Thoracic aorta (tissue), 2 donors: ENCODE data around the gene SYCP3. TPM values are rescaled to one million over a fixed set of nuclear protein-coding genes. Genes with fewer than 3 reads are reported as not detected.
"Not testable (repeated sequence)": the region's sequence is repeated elsewhere in the genome, so short reads cannot be mapped to it uniquely, and the experiment has no call there.

Source experiments
- ATAC-seq: fragments of 150-250 bp; one replicate; pipeline ENCODE4 v1.8.0; 2017; ENCODE audit warnings: low read depth; ENCODE audit not compliant: insufficient number of reproducible peaks, low FRiP score
- DNase-seq: peaks from one replicate; pipeline ENCODE4 v3.0.0-alpha.2; 2020; ENCODE audit warnings: low spot score
- H3K27ac ChIP-seq, 2 donors: fragments of 200-600 bp; sonication (generic); 1 replicate in 1 of 2; 2 replicates in 1 of 2; pipeline ENCODE4 v1.5.1; 2016; ENCODE audit warnings: mild to moderate bottlenecking in 2 of 2, moderate library complexity in 2 of 2
- H3K27me3 ChIP-seq: fragments of 200-600 bp; sonication (generic); replicated peaks from 2 replicates; pipeline ENCODE4 v1.6.0; 2016; ENCODE audit warnings: mild to moderate bottlenecking; ENCODE audit not compliant: insufficient read depth
- H3K36me3 ChIP-seq: fragments of 200-600 bp; sonication (generic); one replicate; pipeline ENCODE4 v1.5.1; 2016
- H3K4me1 ChIP-seq, 2 donors: fragments of 200-600 bp; sonication (generic); 1 replicate in 1 of 2; 2 replicates in 1 of 2; pipeline versions ENCODE4 v1.5.1 to v1.6.0; 2016; ENCODE audit warnings: low read depth in 2 of 2, mild to moderate bottlenecking in 1 of 2; ENCODE audit not compliant: control insufficient read depth in 1 of 2
- H3K4me3 ChIP-seq: fragments of 200-600 bp; sonication (generic); 2 replicates; pipeline ENCODE4 v1.5.1; 2016; ENCODE audit warnings: mild to moderate bottlenecking
- H3K9me3 ChIP-seq: fragments of 200-600 bp; sonication (generic); 2 replicates; pipeline ENCODE4 v1.5.1; 2016
- CTCF ChIP-seq: fragments of 200-600 bp; sonication (generic); IDR thresholded peaks from one replicate; pipeline ENCODE4 v1.5.1; 2019; ENCODE audit warnings: antibody characterized with exemption
- total RNA-seq, 2 donors: library from RNA; depleted of rRNA; stranded (reverse); fragments of >200 nt; gene quantifications; one replicate each; pipeline versions ENCODE4 v1.1.0 to v1.2.3, GENCODE V29; 2016

The SYCP3 gene
- total RNA-seq, 2 donors from 2014 or later = not detected

- DNase-seq (no peak), ATAC-seq (no peak)
- H3K36me3 ChIP-seq = no peaks in the 10 kb centered on the region
- H3K27ac ChIP-seq = no peak overlapping the region
- H3K27me3 ChIP-seq = no peaks in the 10 kb centered on the region
- no peaks in the 10 kb centered on the region for H3K4me1 ChIP-seq
- TF ChIP-seq CTCF = no peak
- H3K9me3 ChIP-seq = no peaks in the 10 kb centered on the region
- H3K4me3 ChIP-seq = no peak overlapping the region
Observed at GRCh38 chr12:101686176-101686575, 53.1 kb downstream of the SYCP3 start.

GRCh38 chr12:101685092-101685491 is 54.2 kb downstream of the SYCP3 start:
- no peaks in the 10 kb centered on the region for H3K4me1 ChIP-seq
- H3K27me3 ChIP-seq = no peaks in the 10 kb centered on the region
- no peaks in the 10 kb centered on the region for H3K9me3 ChIP-seq
- no peak for TF ChIP-seq CTCF
- DNase-seq (no peak), ATAC-seq (no peak)
- H3K27ac ChIP-seq = no peak overlapping the region
- H3K36me3 ChIP-seq = no peaks in the 10 kb centered on the region
- H3K4me3 ChIP-seq = no peak overlapping the region

GRCh38 chr12:101681627-101682026 is 57.6 kb downstream of the SYCP3 start:
- DNase-seq, H3K4me3 ChIP-seq, H3K9me3 ChIP-seq, H3K27me3 ChIP-seq, H3K4me1 ChIP-seq, H3K27ac ChIP-seq, ATAC-seq, H3K36me3 ChIP-seq: not testable (repeated sequence)

GRCh38 chr12:101680647-101681046 is 58.6 kb downstream of the SYCP3 start:
- Histone ChIP-seq H3K27ac (no peak overlapping the region), H3K4me1 (no peaks in the 10 kb centered on the region), H3K9me3 (no peaks in the 10 kb centered on the region), H3K27me3 (no peaks in the 10 kb centered on the region), H3K36me3 (no peaks in the 10 kb centered on the region), H3K4me3 (no peak overlapping the region)
- ATAC-seq (no peak), DNase-seq (no peak)
- no peak for TF ChIP-seq CTCF

- no peak for DNase-seq
- Histone ChIP-seq H3K4me1 (no peaks in the 10 kb centered on the region), H3K36me3 (no peaks in the 10 kb centered on the region), H3K4me3 (no peak overlapping the region), H3K9me3 (no peaks in the 10 kb centered on the region), H3K27me3 (no peaks in the 10 kb centered on the region), H3K27ac (no peak overlapping the region)
- no peak for TF ChIP-seq CTCF
- no peak for ATAC-seq
Observed at GRCh38 chr12:101680240-101680639, 59.0 kb downstream of the SYCP3 start.

Other genes starting within 250 kb of the SYCP3 start
- gene MYBPC1, start 144.5 kb downstream of the SYCP3 start, total RNA-seq = 1 to 10 TPM in 1 of 2 donors, under 1 TPM in 1; 0.49 to 1.5 TPM
- 10 to 100 TPM; 47.6 to 64.2 TPM for gene CHPT1, start 41.8 kb downstream of the SYCP3 start, total RNA-seq
- gene GNPTAB, start 91.5 kb upstream of the SYCP3 start, total RNA-seq = 10 to 100 TPM; 24.0 to 28.3 TPM
- gene DRAM1, start 138.1 kb upstream of the SYCP3 start, total RNA-seq = 10 to 100 TPM; 24.2 to 35.3 TPM